Measurements from ENCODE around the gene PRKAB2. TPM values are rescaled to one million over a fixed set of nuclear protein-coding genes. Genes with fewer than 3 reads are reported as not detected.
A peak's percentile ranks its signal among the peaks of the same experiment; 100 is the strongest.

PRKAB2 gene
- total and polyA plus RNA-seq, 2 of the 13 experiments (the other 11 are each of a cell fraction or from before 2014, with no cell fraction given) = 44.0 to 118 TPM

DNA sequence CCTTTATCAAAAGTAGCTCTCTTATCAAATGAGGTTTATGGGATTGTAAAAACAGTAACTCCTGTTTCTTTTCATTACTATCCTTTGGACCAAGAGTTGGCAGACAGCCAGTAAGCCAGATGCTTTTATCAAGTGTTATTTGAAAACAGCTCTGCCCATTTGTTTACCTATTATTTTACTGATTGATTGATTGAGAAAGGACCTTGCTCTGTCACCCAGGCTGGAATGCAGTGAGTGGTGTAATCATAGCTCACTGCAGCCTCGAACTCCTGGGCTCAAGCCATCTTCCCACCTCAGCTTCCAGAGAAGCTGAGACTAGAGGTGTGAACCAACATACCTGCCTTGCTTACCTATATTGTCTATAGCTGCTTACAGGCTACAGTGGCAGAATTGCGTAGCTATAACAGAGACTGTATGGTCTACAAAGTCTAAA is 3.6 kb downstream of the PRKAB2 start (continued):
- TF ChIP-seq, protein P1, sequence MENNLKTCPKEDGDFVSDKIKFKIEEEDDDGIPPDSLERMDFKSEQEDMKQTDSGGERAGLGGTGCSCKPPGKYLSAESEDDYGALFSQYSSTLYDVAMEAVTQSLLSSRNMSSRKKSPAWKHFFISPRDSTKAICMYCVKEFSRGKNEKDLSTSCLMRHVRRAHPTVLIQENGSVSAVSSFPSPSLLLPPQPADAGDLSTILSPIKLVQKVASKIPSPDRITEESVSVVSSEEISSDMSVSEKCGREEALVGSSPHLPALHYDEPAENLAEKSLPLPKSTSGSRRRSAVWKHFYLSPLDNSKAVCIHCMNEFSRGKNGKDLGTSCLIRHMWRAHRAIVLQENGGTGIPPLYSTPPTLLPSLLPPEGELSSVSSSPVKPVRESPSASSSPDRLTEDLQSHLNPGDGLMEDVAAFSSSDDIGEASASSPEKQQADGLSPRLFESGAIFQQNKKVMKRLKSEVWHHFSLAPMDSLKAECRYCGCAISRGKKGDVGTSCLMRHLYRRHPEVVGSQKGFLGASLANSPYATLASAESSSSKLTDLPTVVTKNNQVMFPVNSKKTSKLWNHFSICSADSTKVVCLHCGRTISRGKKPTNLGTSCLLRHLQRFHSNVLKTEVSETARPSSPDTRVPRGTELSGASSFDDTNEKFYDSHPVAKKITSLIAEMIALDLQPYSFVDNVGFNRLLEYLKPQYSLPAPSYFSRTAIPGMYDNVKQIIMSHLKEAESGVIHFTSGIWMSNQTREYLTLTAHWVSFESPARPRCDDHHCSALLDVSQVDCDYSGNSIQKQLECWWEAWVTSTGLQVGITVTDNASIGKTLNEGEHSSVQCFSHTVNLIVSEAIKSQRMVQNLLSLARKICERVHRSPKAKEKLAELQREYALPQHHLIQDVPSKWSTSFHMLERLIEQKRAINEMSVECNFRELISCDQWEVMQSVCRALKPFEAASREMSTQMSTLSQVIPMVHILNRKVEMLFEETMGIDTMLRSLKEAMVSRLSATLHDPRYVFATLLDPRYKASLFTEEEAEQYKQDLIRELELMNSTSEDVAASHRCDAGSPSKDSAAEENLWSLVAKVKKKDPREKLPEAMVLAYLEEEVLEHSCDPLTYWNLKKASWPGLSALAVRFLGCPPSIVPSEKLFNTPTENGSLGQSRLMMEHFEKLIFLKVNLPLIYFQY (CRISPR knock-in tag; IDR thresholded peaks at IDR 0.05; ENCODE audit: borderline replicate concordance) = 0 out of 2 replicates have a peak, but pooled peaks have one; percentile 24
- TF ChIP-seq ZNF331 (CRISPR knock-in tag; IDR thresholded peaks at IDR 0.05) (peak; percentile 56; the same call in 1 of the 2 replicates), HNF4A (CRISPR knock-in tag; IDR thresholded peaks at IDR 0.05) (peak; percentile 90), ZNF557 (CRISPR knock-in tag; IDR thresholded peaks at IDR 0.05) (no peak), CREB1 (IDR thresholded peaks at IDR 0.05) (no peak), CREB1 (CRISPR knock-in tag; IDR thresholded peaks at IDR 0.05) (peak; percentile 63; the same call in 1 of the 2 replicates), MAFK (conservative IDR thresholded peaks at IDR 0.05 in 1 of 2, IDR thresholded peaks at IDR 0.05 in 1 of 2; ENCODE audit: low read length in 2 of 2) (no peak), POLR2AphosphoS5 (IDR thresholded peaks at IDR 0.05; ENCODE audit: low read depth, low read length) (peak; percentile 51; the same call in 1 of the 2 replicates), DMAP1 (CRISPR knock-in tag; IDR thresholded peaks at IDR 0.05) (no peak), ZMYM2 (CRISPR knock-in tag; IDR thresholded peaks at IDR 0.05) (peak; percentile 51; the same call in 1 of the 2 replicates), CHD2 (IDR thresholded peaks at IDR 0.05; ENCODE audit: low read depth, low read length) (no peak), CAMTA2 (CRISPR knock-in tag; IDR thresholded peaks at IDR 0.05; ENCODE audit: borderline replicate concordance) (no peak), GFI1 (CRISPR knock-in tag; IDR thresholded peaks at IDR 0.05; ENCODE audit: borderline replicate concordance) (peak; percentile 74), ISL2 (CRISPR knock-in tag; IDR thresholded peaks at IDR 0.05) (peak; percentile 82), SP5 (CRISPR knock-in tag; IDR thresholded peaks at IDR 0.05; ENCODE audit: borderline replicate concordance, low read depth) (peak; percentile 84), ZNF484 (CRISPR knock-in tag; IDR thresholded peaks at IDR 0.05; ENCODE audit: borderline replicate concordance, low read depth) (no peak), ZNF460 (CRISPR knock-in tag; IDR thresholded peaks at IDR 0.05; ENCODE audit: borderline replicate concordance) (no peak)
- TF ChIP-seq, protein P2, sequence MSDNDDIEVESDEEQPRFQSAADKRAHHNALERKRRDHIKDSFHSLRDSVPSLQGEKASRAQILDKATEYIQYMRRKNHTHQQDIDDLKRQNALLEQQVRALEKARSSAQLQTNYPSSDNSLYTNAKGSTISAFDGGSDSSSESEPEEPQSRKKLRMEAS (IDR thresholded peaks at IDR 0.05) = no peak
- TF ChIP-seq, protein P3, sequence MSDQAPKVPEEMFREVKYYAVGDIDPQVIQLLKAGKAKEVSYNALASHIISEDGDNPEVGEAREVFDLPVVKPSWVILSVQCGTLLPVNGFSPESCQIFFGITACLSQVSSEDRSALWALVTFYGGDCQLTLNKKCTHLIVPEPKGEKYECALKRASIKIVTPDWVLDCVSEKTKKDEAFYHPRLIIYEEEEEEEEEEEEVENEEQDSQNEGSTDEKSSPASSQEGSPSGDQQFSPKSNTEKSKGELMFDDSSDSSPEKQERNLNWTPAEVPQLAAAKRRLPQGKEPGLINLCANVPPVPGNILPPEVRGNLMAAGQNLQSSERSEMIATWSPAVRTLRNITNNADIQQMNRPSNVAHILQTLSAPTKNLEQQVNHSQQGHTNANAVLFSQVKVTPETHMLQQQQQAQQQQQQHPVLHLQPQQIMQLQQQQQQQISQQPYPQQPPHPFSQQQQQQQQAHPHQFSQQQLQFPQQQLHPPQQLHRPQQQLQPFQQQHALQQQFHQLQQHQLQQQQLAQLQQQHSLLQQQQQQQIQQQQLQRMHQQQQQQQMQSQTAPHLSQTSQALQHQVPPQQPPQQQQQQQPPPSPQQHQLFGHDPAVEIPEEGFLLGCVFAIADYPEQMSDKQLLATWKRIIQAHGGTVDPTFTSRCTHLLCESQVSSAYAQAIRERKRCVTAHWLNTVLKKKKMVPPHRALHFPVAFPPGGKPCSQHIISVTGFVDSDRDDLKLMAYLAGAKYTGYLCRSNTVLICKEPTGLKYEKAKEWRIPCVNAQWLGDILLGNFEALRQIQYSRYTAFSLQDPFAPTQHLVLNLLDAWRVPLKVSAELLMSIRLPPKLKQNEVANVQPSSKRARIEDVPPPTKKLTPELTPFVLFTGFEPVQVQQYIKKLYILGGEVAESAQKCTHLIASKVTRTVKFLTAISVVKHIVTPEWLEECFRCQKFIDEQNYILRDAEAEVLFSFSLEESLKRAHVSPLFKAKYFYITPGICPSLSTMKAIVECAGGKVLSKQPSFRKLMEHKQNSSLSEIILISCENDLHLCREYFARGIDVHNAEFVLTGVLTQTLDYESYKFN (CRISPR knock-in tag; conservative IDR thresholded peaks at IDR 0.05) = peak; percentile 78
- TF ChIP-seq, protein P4, sequence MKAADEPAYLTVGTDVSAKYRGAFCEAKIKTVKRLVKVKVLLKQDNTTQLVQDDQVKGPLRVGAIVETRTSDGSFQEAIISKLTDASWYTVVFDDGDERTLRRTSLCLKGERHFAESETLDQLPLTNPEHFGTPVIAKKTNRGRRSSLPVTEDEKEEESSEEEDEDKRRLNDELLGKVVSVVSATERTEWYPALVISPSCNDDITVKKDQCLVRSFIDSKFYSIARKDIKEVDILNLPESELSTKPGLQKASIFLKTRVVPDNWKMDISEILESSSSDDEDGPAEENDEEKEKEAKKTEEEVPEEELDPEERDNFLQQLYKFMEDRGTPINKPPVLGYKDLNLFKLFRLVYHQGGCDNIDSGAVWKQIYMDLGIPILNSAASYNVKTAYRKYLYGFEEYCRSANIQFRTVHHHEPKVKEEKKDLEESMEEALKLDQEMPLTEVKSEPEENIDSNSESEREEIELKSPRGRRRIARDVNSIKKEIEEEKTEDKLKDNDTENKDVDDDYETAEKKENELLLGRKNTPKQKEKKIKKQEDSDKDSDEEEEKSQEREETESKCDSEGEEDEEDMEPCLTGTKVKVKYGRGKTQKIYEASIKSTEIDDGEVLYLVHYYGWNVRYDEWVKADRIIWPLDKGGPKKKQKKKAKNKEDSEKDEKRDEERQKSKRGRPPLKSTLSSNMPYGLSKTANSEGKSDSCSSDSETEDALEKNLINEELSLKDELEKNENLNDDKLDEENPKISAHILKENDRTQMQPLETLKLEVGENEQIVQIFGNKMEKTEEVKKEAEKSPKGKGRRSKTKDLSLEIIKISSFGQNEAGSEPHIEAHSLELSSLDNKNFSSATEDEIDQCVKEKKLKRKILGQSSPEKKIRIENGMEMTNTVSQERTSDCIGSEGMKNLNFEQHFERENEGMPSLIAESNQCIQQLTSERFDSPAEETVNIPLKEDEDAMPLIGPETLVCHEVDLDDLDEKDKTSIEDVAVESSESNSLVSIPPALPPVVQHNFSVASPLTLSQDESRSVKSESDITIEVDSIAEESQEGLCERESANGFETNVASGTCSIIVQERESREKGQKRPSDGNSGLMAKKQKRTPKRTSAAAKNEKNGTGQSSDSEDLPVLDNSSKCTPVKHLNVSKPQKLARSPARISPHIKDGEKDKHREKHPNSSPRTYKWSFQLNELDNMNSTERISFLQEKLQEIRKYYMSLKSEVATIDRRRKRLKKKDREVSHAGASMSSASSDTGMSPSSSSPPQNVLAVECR (CRISPR knock-in tag; IDR thresholded peaks at IDR 0.05; ENCODE audit: borderline replicate concordance) = peak; percentile 54; the same call in 1 of the 2 replicates
